ENCODE data around the gene E2F6. TPM values are rescaled to one million over a fixed set of nuclear protein-coding genes. Genes with fewer than 3 reads are reported as not detected.

Gene E2F6
- total and polyA plus RNA-seq, 10 donors, result 4.7 to 13.6 (median 8.3) TPM

GRCh38 chr2:11467749-11468148, 1.8 kb upstream of the E2F6 start:
- H3K4me3 ChIP-seq, result no peak overlapping the region
- WGBS, 5 donors, result 76 to 96% (median 94%) methylated on average over 6 of the region's 6 CpGs

GRCh38 chr2:11467129-11467649, 1.2 kb upstream of the E2F6 start:
- no peak for DNase-seq
- H3K4me3 ChIP-seq, result peak overlapping the region in 3 of 8 donors; percentile 61 to 94 (median 78)

More at GRCh38 chr2:11467749-11468148, 1.8 kb upstream of the E2F6 start:
- Histone ChIP-seq H3K27ac (no peak overlapping the region), H3K36me3 (peaks cover 0 to 8% (median 0%) of the 10 kb centered on the region in 6 donors), H3K27me3 (replicated peaks in 1 of 7) (no peaks in the 10 kb centered on the region), H3K9me3 (no peaks in the 10 kb centered on the region), H3K4me1 (peaks cover 13 to 40% (median 34%) of the 10 kb centered on the region in 6 donors)
- intact Hi-C loops (cut with DNase I; ENCODE audit: low total_unique reads), result no loop called here
- DNase-seq, result no peak
- no peak for TF ChIP-seq POLR2AphosphoS5 (IDR thresholded peaks at IDR 0.05)
- TF ChIP-seq POLR2A (IDR thresholded peaks at IDR 0.05), result no peak
- TF ChIP-seq CTCF (IDR thresholded peaks at IDR 0.05 in 8 of 11, conservative IDR thresholded peaks at IDR 0.05 in 3 of 11), result no peak

GRCh38 chr2:11466307-11467128, 557 bp upstream of the E2F6 start:
- H3K27ac ChIP-seq, result peak overlapping the region; percentile 75 to 93 (median 90)
- H3K9me3 ChIP-seq, result no peaks in the 10 kb centered on the region
- H3K4me3 ChIP-seq, result peak overlapping the region; percentile 61 to 94 (median 74)
- intact Hi-C loops (cut with DNase I; ENCODE audit: low total_unique reads), result no loop called here
- WGBS, 5 donors, result 14 to 26% (median 20%) methylated on average over 26 of the region's 26 CpGs
- H3K27me3 ChIP-seq (replicated peaks in 1 of 7), result no peaks in the 10 kb centered on the region
- TF ChIP-seq CTCF (IDR thresholded peaks at IDR 0.05 in 8 of 11, conservative IDR thresholded peaks at IDR 0.05 in 3 of 11), result no peak
- no peak for TF ChIP-seq POLR2A (IDR thresholded peaks at IDR 0.05)
- no peak for TF ChIP-seq POLR2AphosphoS5 (IDR thresholded peaks at IDR 0.05)
- peaks cover 20 to 52% (median 39%) of the 10 kb centered on the region in 6 donors for H3K4me1 ChIP-seq
- DNase-seq, result no peak
- peaks cover 0 to 8% (median 0%) of the 10 kb centered on the region in 6 donors for H3K36me3 ChIP-seq

More at GRCh38 chr2:11467129-11467649, 1.2 kb upstream of the E2F6 start:
- Histone ChIP-seq H3K27me3 (replicated peaks in 1 of 7) (no peaks in the 10 kb centered on the region), H3K27ac (no peak overlapping the region), H3K9me3 (no peaks in the 10 kb centered on the region), H3K36me3 (peaks cover 0 to 8% (median 0%) of the 10 kb centered on the region in 6 donors), H3K4me1 (peaks cover 18 to 46% (median 38%) of the 10 kb centered on the region in 6 donors)
- intact Hi-C loops (cut with DNase I; ENCODE audit: low total_unique reads), result no loop called here
- no peak for TF ChIP-seq CTCF (IDR thresholded peaks at IDR 0.05 in 8 of 11, conservative IDR thresholded peaks at IDR 0.05 in 3 of 11)
- TF ChIP-seq POLR2A (IDR thresholded peaks at IDR 0.05), result no peak
- no peak for TF ChIP-seq POLR2AphosphoS5 (IDR thresholded peaks at IDR 0.05)
- 69 to 90% (median 78%) methylated on average over 5 of the region's 5 CpGs for WGBS, 5 donors

- DNase-seq, result no peak
- peaks cover 0 to 8% (median 0%) of the 10 kb centered on the region in 6 donors for H3K36me3 ChIP-seq
- intact Hi-C loops (cut with DNase I; ENCODE audit: low total_unique reads), result no loop called here
- H3K27me3 ChIP-seq (replicated peaks in 1 of 7), result no peaks in the 10 kb centered on the region
- 59 to 67% (median 64%) methylated on average over 6 of the region's 6 CpGs for WGBS, 5 donors
- H3K9me3 ChIP-seq, result no peaks in the 10 kb centered on the region
- peaks cover 20 to 54% (median 43%) of the 10 kb centered on the region in 6 donors for H3K4me1 ChIP-seq
- TF ChIP-seq CTCF (IDR thresholded peaks at IDR 0.05 in 8 of 11, conservative IDR thresholded peaks at IDR 0.05 in 3 of 11), result no peak
- no peak for TF ChIP-seq POLR2A (IDR thresholded peaks at IDR 0.05)
- no peak for TF ChIP-seq POLR2AphosphoS5 (IDR thresholded peaks at IDR 0.05)
- peak overlapping the region; percentile 75 to 93 (median 90) for H3K27ac ChIP-seq
- H3K4me3 ChIP-seq, result peak overlapping the region; percentile 61 to 94 (median 74)
Measured at GRCh38 chr2:11465110-11465484, 864 bp downstream of the E2F6 start.

Data from spleen (tissue), 11 donors.